GM12872 (cell line): Measurements from ENCODE around the gene RBPMS2.

ENCODE experiments used
- TF ChIP-seq, protein P1 (sequence below): IDR thresholded peaks from 3 replicates; pipeline ENCODE4 v1.5.1; 2011; ENCODE audit warnings: low read depth, mild to moderate bottlenecking, low read length, moderate library complexity; ENCODE audit not compliant: insufficient read depth

Gene RBPMS2

GRCh38 chr15:64770626-64771025 is 4.8 kb downstream of the RBPMS2 start:
- TF ChIP-seq, protein P1, sequence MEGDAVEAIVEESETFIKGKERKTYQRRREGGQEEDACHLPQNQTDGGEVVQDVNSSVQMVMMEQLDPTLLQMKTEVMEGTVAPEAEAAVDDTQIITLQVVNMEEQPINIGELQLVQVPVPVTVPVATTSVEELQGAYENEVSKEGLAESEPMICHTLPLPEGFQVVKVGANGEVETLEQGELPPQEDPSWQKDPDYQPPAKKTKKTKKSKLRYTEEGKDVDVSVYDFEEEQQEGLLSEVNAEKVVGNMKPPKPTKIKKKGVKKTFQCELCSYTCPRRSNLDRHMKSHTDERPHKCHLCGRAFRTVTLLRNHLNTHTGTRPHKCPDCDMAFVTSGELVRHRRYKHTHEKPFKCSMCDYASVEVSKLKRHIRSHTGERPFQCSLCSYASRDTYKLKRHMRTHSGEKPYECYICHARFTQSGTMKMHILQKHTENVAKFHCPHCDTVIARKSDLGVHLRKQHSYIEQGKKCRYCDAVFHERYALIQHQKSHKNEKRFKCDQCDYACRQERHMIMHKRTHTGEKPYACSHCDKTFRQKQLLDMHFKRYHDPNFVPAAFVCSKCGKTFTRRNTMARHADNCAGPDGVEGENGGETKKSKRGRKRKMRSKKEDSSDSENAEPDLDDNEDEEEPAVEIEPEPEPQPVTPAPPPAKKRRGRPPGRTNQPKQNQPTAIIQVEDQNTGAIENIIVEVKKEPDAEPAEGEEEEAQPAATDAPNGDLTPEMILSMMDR, result no peak

DNA sequence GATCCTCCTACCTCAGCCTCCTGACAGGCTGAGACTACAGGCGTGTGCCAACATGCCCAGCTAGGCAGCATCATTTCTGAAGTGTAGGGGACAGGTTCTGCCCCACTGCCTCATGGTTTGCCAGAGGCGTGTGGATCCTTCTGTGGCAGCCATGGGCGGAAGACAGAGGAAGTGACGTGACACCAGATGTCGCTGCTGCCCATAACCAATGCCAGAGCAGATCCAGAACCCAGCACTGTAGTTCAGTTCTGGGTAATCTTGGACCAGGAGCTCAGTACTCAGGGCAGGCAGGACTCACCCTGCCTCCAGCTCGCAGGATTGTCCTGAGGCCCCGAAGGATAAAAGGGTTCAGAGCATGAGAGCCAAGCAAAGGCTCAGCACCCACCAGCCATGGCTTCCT is 8.2 kb downstream of the RBPMS2 start:
- TF ChIP-seq, protein P1, result no peak

- TF ChIP-seq, protein P1, result no peak
Observed at GRCh38 chr15:64766058-64766457, 9.3 kb downstream of the RBPMS2 start.

- TF ChIP-seq, protein P1, result no peak
Observed at GRCh38 chr15:64763874-64764273, 11.5 kb downstream of the RBPMS2 start.

DNA sequence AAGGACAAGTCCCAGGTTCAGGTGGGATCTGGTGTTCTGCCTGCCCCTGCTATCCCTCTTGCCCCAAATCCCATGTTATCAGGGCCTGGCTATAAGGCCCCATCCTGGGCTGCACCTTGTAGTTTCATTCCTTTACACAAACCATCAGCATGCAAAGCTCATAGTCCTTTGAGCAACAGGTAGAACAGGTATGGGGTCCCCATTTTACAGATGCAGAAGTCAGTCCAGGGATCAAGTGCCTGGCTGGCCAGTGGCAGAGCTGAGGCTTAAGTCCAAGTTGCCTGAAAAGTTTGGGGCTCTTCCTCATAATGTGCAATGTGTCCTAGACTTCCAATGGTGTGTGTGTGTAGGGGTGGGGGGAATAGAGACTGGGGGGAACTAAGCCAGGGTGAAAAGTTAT is 11.9 kb downstream of the RBPMS2 start:
- TF ChIP-seq, protein P1, result no peak

GRCh38 chr15:64763021-64763420 is 12.4 kb downstream of the RBPMS2 start:
- TF ChIP-seq, protein P1, result no peak

DNA sequence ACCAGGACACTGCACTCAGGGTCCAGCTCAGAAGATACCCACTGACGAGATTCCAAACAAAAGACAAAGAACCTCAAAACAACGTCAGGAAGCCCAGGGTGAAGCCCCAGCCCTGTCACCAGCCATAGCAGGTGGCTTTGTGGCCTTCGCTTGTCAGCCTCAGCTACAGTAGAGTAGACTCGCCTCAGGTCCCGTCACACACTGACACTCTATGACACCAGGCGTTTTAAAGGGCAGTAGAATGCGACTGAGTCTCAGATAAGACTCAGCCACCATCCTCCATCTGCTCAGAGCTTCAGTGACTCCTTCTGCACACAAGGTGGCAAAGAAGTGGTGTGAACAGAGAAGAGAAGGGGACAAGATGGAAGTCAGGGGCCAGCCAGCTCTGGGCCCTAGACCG is 12.8 kb downstream of the RBPMS2 start:
- TF ChIP-seq, protein P1, result no peak

DNA sequence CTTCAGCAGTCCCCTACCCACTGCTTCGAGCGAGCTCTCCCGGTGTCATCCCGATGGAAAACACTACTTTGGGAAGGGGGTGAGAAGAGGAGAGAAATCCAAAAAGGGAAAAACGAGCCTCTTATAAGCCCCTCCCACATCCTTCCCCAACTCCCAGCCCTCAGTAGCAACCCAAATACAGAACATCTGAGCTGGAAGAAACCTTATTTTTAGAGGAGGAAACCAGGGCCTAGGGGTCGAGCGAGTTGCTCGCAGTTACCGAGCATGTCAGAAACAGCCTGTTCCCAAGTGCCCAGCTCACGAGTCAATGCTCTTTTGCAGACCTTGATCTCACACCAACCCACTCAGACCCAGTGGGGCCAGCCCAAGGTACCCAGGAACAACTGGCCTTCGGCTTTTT is 14.2 kb downstream of the RBPMS2 start:
- TF ChIP-seq, protein P1, result no peak
